DOHH2 (cell line): Measurements from ENCODE around the gene PRPH.

Source experiments
- H3F3A ChIP-seq: fragments of 200-600 bp; sonication (generic), shearing (Covaris generic); 2 replicates; pipeline ENCODE4 v1.6.0; 2016; ENCODE audit warnings: antibody characterized with exemption, mild to moderate bottlenecking; ENCODE audit not compliant: control insufficient read depth, insufficient read depth
- H3K27ac ChIP-seq: fragments of 200-600 bp; sonication (generic); 2 replicates; pipeline ENCODE4 v1.5.1; 2014; ENCODE audit warnings: low read depth, mild to moderate bottlenecking, low read length, moderate library complexity
- H3K27me3 ChIP-seq: fragments of 200-600 bp; sonication (generic); 2 replicates; pipeline ENCODE4 v1.6.1; 2014; ENCODE audit warnings: mild to moderate bottlenecking, low read length, mixed read lengths; ENCODE audit not compliant: control insufficient read depth
- H3K36me3 ChIP-seq: fragments of 200-600 bp; sonication (generic); 2 replicates; pipeline ENCODE4 v1.6.1; 2014; ENCODE audit warnings: mild to moderate bottlenecking, low read length, moderate library complexity, mixed read lengths; ENCODE audit not compliant: control insufficient read depth
- H3K4me1 ChIP-seq: fragments of 200-600 bp; sonication (generic); 2 replicates; pipeline ENCODE4 v1.6.1; 2014; ENCODE audit warnings: mild to moderate bottlenecking, low read length, mixed read lengths; ENCODE audit not compliant: control insufficient read depth
- H3K4me2 ChIP-seq: fragments of 200-600 bp; sonication (generic); 2 replicates; pipeline ENCODE4 v1.6.0; 2014; ENCODE audit warnings: mild to moderate bottlenecking, low read length, moderate library complexity
- H3K4me3 ChIP-seq: fragments of 200-600 bp; sonication (generic); 2 replicates; pipeline ENCODE4 v1.5.1; 2014; ENCODE audit warnings: mild to moderate bottlenecking, low read length, mixed read lengths
- H3K79me2 ChIP-seq: fragments of 200-600 bp; sonication (generic); 2 replicates; pipeline ENCODE4 v1.6.1; 2014; ENCODE audit warnings: mild to moderate bottlenecking, low read length, mixed read lengths; ENCODE audit not compliant: control insufficient read depth
- H3K9me2 ChIP-seq: fragments of 200-600 bp; sonication (generic); replicated peaks from 2 replicates; pipeline ENCODE4 v1.6.1; 2014; ENCODE audit warnings: mild to moderate bottlenecking, low read length, mixed read lengths; ENCODE audit not compliant: control insufficient read depth
- H3K9me3 ChIP-seq: fragments of 200-600 bp; sonication (generic); 2 replicates; pipeline ENCODE4 v1.6.1; 2014; ENCODE audit warnings: antibody characterized with exemption, low read length, mixed read lengths; ENCODE audit not compliant: control insufficient read depth, insufficient read depth
- H4K20me1 ChIP-seq: fragments of 200-600 bp; sonication (generic); 2 replicates; pipeline ENCODE4 v1.6.0; 2014; ENCODE audit warnings: low read depth, mild to moderate bottlenecking, antibody characterized with exemption, low read length, moderate library complexity; ENCODE audit not compliant: control insufficient read depth, insufficient read depth
- CTCF ChIP-seq: fragments of 200-600 bp; sonication (generic); IDR thresholded peaks from one replicate; pipeline ENCODE4 v1.5.1; 2014; ENCODE audit warnings: antibody characterized with exemption, mild to moderate bottlenecking, low read depth, low read length; ENCODE audit not compliant: poor library complexity, severe bottlenecking
- EZH2phosphoT487 ChIP-seq: fragments of 200-600 bp; sonication (generic); IDR thresholded peaks from 2 replicates; pipeline ENCODE4 v1.6.1; 2017; ENCODE audit warnings: borderline replicate concordance, mild to moderate bottlenecking, antibody characterized with exemption, low read length, moderate library complexity, mixed read lengths

Gene PRPH

GRCh38 chr12:49338830-49339463, 44.0 kb downstream of the PRPH start:
- peaks cover 69% of the 10 kb centered on the region for H3K27me3 ChIP-seq
- H3K4me3 ChIP-seq = no peak overlapping the region
- H3K27ac ChIP-seq = no peak overlapping the region
- no peak overlapping the region for H3K4me2 ChIP-seq
- H3K9me3 ChIP-seq = no peaks in the 10 kb centered on the region
- no peaks in the 10 kb centered on the region for H3K9me2 ChIP-seq
- TF ChIP-seq CTCF (no peak), EZH2phosphoT487 (no peak)
- H4K20me1 ChIP-seq = no peaks in the 10 kb centered on the region
- H3F3A ChIP-seq = peaks cover 6% of the 10 kb centered on the region
- no peaks in the 10 kb centered on the region for H3K79me2 ChIP-seq
- H3K4me1 ChIP-seq = peaks cover 31% of the 10 kb centered on the region
- no peaks in the 10 kb centered on the region for H3K36me3 ChIP-seq

DNA sequence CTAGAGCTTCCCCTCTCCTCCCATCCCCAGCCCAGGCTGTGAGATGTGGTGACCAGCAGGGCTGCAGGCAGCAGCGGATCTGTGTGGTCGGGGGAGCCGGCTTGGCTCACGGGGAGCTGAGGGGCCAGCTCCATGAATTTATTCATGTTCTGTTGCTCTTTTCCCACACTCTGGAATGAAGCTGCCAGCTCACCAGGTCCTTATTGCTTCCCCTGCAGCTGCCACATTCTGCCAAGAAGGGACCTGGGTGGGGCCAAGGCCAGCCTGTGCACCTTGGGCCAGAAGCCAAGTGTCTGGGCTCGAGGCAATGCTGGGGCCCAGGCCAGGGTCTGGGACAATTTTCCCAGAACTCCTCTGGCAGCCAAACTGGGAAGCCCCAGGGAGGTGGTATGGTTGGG, 44.5 kb downstream of the PRPH start:
- no peaks in the 10 kb centered on the region for H3K36me3 ChIP-seq
- H3K27me3 ChIP-seq = peaks cover 72% of the 10 kb centered on the region
- TF ChIP-seq EZH2phosphoT487 = no peak
- no peak for TF ChIP-seq CTCF
- H4K20me1 ChIP-seq = no peaks in the 10 kb centered on the region
- peaks cover 10% of the 10 kb centered on the region for H3F3A ChIP-seq
- H3K9me3 ChIP-seq = no peaks in the 10 kb centered on the region
- no peak overlapping the region for H3K27ac ChIP-seq
- no peaks in the 10 kb centered on the region for H3K9me2 ChIP-seq
- H3K4me2 ChIP-seq = no peak overlapping the region
- peaks cover 34% of the 10 kb centered on the region for H3K4me1 ChIP-seq
- no peak overlapping the region for H3K4me3 ChIP-seq
- H3K79me2 ChIP-seq = no peaks in the 10 kb centered on the region

DNA sequence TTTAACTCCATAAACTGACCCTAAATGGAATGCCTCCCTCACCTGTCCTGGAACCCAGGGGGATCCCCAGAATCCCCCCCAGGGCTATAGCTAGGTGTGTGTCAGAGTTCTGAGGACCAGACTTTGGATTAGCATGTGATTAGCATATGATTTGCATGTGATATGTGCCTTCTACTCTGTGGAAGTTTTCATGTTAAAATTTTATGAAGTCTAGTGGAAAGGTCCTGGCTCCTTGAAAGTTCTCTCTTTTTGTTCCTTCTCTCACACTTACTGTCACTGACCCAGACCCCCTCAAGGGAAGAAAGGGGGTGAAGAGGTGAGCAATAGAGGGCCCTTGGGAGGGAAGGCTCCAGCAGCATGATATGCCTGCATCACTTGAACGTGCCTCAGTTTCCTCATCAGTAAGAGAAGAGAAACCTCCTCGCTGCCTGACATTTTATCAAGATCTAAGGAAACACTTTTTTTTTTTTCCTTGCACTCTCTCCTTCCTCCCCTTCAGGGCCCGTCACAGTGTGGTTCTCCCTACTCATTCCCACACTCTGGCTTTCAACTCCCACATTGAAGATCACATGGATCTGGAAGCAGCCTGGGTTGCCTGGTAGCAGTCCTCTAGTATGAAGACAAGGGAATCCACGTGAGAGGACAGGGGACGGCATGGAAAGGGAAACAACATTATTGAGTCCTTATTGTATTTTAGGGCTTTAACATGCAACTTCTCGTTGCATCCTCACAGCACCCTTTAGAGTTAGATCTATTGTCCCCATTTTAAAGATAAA, 45.3 kb downstream of the PRPH start:
- Histone ChIP-seq H3K4me1 (peaks cover 41% of the 10 kb centered on the region), H3K4me3 (no peak overlapping the region), H3K9me2 (no peaks in the 10 kb centered on the region), H4K20me1 (no peaks in the 10 kb centered on the region), H3K36me3 (no peaks in the 10 kb centered on the region), H3K27me3 (peaks cover 79% of the 10 kb centered on the region), H3K4me2 (no peak overlapping the region), H3K27ac (no peak overlapping the region), H3F3A (peaks cover 12% of the 10 kb centered on the region), H3K79me2 (no peaks in the 10 kb centered on the region), H3K9me3 (no peaks in the 10 kb centered on the region)
- no peak for TF ChIP-seq EZH2phosphoT487
- TF ChIP-seq CTCF = no peak
